Daoy (cell line): ENCODE measurements around the gene BLOC1S3. TPM values are rescaled to one million over a fixed set of nuclear protein-coding genes. Genes with fewer than 3 reads are reported as not detected.
"Not testable (repeated sequence)": the region's sequence is repeated elsewhere in the genome, so short reads cannot be mapped to it uniquely, and the experiment has no call there.

Experiments
- DNase-seq: peaks from one replicate; pipeline ENCODE4 v3.0.0-alpha.2; 2015; ENCODE audit warnings: low read depth
- total RNA-seq: library from RNA; depleted of rRNA; stranded (reverse); fragments of >200 nt; shearing (Covaris generic); gene quantifications from 2 replicates; pipeline ENCODE4 v1.2.3, GENCODE V29; 2014; rRNA removed

The BLOC1S3 gene
- total RNA-seq, 1 experiment from 2014 or later: 3.9 TPM

GRCh38 chr19:45223879-45224278 is 45.3 kb downstream of the BLOC1S3 start:
- DNase-seq: no peak

GRCh38 chr19:45224645-45225044 is 46.1 kb downstream of the BLOC1S3 start:
- DNase-seq: no peak

GRCh38 chr19:45229056-45229455 is 50.5 kb downstream of the BLOC1S3 start:
- DNase-seq: not testable (repeated sequence)

Other genes with a start within 250 kb of the BLOC1S3 start
- gene APOC4, start 236.5 kb upstream of the BLOC1S3 start, total RNA-seq: not detected in 2 replicates
- gene APOC2, start 232.7 kb upstream of the BLOC1S3 start, total RNA-seq: not detected in 2 replicates
- 12.9 and 17.3 TPM in 2 replicates for gene CLPTM1, start 223.4 kb upstream of the BLOC1S3 start, total RNA-seq
- gene RELB, start 177.3 kb upstream of the BLOC1S3 start, total RNA-seq: 15.5 and 25.3 TPM in 2 replicates
- 61.6 and 80.7 TPM in 2 replicates for gene CLASRP, start 139.7 kb upstream of the BLOC1S3 start, total RNA-seq
- gene ZNF296, start 102.3 kb upstream of the BLOC1S3 start, total RNA-seq: 0.06 TPM in 1 of 2 replicates, not detected in the other
- 43.3 and 70.7 TPM in 2 replicates for gene GEMIN7, start 99.5 kb upstream of the BLOC1S3 start, total RNA-seq
- gene PPP1R37, start 85.6 kb upstream of the BLOC1S3 start, total RNA-seq: 18.1 and 30.6 TPM in 2 replicates
- gene NKPD1, start 17.8 kb upstream of the BLOC1S3 start, total RNA-seq: 0.11 and 1.4 TPM in 2 replicates
- 4.3 and 8.4 TPM in 2 replicates for gene TRAPPC6A, start 547 bp upstream of the BLOC1S3 start, total RNA-seq
- gene EXOC3L2, start 66.6 kb downstream of the BLOC1S3 start, total RNA-seq: 0.17 and 0.39 TPM in 2 replicates
- gene MARK4, start 72.5 kb downstream of the BLOC1S3 start, total RNA-seq: 2.5 and 8.1 TPM in 2 replicates
- gene CKM, start 144.1 kb downstream of the BLOC1S3 start, total RNA-seq: 0.06 TPM in 1 of 2 replicates, not detected in the other
- gene KLC3, start 162.0 kb downstream of the BLOC1S3 start, total RNA-seq: 1.3 and 3.8 TPM in 2 replicates
- gene ERCC2, start 191.8 kb downstream of the BLOC1S3 start, total RNA-seq: 12.6 and 16.9 TPM in 2 replicates
- 3.7 and 13.4 TPM in 2 replicates for gene PPP1R13L, start 226.3 kb downstream of the BLOC1S3 start, total RNA-seq
- 24.7 and 32.1 TPM in 2 replicates for gene POLR1G, start 227.9 kb downstream of the BLOC1S3 start, total RNA-seq
- gene ERCC1, start 245.1 kb downstream of the BLOC1S3 start, total RNA-seq: 121 and 154 TPM in 2 replicates